Superior temporal gyrus (tissue), 1 donor: ENCODE results near the gene MMP2.

Source experiments
- DNase-seq: peaks from one replicate; pipeline ENCODE4 v3.0.0-alpha.2; 2016; ENCODE audit errors: extremely low spot score

The MMP2 gene

DNA sequence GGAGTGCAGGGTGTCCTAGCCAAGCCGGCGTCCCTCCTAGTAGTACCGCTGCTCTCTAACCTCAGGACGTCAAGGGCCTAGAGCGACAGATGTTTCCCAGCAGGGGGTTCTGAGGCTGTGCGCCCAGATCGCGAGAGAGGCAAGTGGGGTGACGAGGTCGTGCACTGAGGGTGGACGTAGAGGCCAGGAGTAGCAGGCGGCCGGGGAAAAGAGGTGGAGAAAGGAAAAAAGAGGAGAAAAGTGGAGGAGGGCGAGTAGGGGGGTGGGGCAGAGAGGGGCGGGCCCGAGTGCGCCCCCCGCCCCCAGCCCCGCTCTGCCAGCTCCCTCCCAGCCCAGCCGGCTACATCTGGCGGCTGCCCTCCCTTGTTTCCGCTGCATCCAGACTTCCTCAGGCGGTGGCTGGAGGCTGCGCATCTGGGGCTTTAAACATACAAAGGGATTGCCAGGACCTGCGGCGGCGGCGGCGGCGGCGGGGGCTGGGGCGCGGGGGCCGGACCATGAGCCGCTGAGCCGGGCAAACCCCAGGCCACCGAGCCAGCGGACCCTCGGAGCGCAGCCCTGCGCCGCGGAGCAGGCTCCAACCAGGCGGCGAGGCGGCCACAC is at the start of gene MMP2:
Gene MMP2 (plus strand): TSS at position 372 of the 603 bp plus-strand sequence. CDS start 282 bp downstream, outside the sequence.
- DNase-seq, result no peak

GRCh38 chr16:55433030-55433429 is 46.0 kb upstream of the MMP2 start:
- DNase-seq, result no peak

GRCh38 chr16:55433535-55433934 is 45.5 kb upstream of the MMP2 start:
- no peak for DNase-seq

DNA sequence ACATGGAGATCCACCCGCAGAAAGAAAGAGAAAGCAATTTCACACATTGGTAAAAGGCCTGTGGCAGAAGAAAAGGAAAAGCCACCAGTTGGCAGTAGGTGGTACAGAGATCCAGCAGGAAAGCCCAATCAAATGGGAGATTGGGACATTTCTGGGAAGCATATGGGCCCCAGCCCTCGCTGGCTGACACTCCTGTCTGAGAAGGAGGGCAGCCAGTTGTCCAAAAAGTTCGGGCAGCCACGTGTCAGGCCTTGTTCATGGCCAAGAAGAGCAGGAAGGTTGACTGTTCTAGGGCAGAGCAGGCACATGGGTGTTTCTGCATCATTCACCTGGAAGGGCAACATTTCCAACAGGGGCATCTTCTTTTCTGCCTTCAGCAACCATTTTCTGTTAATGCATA is 45.0 kb upstream of the MMP2 start:
- no peak for DNase-seq

DNA sequence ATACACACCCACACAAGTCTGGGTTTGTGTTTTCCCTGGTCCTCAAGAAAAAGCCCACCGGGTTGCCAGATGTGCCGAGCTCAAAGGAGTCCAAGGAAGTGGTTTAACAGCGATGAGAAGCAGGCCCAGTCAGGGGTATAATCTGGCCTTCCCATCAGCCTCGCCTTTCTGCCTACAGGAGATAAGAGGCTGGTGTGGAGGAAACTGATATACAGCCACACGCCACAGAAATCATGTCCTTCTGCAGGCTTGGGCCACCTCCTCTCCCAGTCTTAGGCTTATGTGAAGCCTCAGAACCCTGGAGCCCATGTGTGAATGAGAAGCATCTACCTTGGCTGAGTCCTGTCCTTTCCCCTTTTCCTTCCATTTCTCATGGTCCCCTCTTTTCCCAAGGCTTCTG is 43.6 kb upstream of the MMP2 start:
- no peak for DNase-seq

DNA sequence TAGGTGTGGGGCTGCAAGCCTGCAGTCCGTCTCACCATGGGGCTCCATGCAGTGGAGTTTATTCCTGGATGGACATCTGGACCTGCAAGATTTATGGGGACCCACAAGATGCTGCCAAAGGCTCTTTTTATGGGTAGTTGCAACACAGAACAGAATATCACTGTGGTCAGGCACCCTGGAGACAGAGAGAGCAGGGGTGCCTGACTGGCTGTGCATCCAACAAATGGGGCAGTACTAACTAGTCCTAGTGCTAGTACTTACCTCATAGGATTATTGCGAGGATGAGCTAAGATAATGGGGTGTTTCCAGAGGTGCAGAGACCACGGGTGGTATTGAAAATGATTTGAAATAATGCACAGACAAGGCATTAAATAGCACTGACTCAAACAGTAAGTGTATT is 42.4 kb upstream of the MMP2 start:
- DNase-seq, result no peak

- DNase-seq, result no peak
Observed at GRCh38 chr16:55437625-55438024, 41.4 kb upstream of the MMP2 start.

DNA sequence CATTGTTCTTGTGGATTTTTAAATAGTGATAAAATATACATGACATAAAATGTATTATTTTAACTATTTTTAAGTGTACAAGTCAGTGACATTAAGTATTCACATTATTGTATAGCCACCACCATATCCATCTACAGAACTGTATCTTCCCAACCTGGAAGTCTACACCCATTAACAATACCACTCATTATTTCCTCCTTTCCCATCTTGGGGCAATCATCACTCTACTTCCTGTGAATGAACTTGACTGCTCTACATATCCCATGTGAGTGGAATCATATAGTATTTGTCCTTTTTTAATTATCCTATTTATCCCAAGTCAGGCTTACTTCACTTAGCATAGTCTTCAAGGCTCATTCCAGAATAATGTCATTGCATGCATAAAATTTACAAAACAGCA is 40.7 kb upstream of the MMP2 start:
- no peak for DNase-seq

- no peak for DNase-seq
Observed at GRCh38 chr16:55439101-55439690, 39.8 kb upstream of the MMP2 start.

DNA sequence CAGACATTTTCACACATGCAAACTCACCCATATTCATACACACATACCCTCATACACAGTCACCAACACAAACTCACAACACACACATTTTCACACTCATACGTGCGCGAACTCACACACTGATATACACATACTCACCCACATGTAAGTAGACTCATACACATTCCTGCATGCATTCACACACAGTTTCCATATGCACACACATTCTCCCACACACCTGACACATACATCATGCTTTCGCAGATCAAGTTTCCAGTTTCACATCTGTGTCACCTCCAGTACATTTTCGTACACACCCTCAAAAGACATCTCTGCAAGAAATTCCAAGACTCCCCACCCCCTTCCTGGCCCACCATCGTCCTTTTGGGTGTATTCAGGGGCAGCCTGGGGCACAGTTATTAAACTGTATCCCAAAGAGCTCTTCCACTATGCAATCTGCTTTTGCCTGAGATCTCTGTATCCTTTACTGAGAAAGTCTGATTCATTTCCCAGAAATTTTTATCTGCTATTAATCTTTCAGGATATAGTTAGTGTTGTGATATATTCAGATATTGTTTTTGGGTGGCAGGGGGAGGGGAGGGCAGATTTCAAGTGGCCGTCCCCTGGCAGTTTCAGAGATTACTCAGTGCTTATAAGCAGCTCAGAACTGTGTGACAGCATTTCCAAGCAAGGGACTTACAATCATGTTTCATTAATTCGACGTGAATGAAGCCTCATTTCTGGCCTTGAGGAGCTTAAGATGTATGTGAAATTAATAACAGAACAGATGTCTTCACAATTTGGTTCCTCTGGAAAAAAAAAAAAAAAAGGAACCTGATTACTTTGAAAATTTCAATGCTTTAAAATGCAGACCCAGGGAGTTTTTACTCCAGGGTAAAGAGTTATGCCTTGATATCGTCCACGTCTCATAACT is 35.3 kb upstream of the MMP2 start:
- no peak for DNase-seq

GRCh38 chr16:55444754-55445485 is 34.1 kb upstream of the MMP2 start:
- peak; percentile 30 for DNase-seq

DNA sequence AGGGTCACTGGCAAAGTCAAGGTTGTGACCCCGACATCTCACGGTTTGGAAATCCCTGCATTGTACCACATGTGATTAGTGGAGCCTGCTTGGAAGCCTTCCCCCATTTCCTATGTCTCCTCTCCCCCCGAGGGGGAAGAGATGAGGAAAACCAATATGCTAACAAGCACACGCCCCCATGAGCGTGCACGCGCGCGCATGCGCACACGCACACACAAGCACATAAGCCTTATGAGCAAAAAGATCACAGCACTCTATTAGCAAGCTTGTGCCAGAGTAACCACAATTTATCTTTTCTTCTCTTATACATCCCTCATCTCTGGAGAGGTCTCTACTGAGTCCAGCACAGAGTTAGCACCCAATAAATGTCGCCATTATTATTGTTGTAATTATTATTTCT is 31.8 kb upstream of the MMP2 start:
- DNase-seq, result no peak

GRCh38 chr16:55452996-55453395 is 26.0 kb upstream of the MMP2 start:
- no peak for DNase-seq

DNA sequence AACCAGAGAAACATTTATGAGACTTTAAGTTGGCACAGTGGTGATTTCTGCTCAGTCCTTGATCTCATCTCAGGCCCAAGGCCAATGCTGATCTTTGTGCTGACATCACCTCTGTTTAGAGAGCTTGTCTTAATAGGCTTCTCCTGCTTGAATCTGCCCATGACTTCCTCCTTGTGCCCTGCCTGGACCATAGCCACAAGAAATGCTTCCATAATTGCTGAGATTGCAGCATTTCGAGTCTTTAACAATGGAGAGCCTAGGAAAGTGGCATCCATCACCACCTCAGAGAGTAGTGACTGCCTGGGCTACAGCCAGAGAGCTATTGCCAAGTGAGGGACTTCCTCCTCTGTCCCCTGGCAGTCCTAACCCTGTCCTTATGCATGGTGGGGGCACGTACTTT is 25.1 kb upstream of the MMP2 start:
- no peak for DNase-seq

- DNase-seq, result no peak
Observed at GRCh38 chr16:55454861-55455260, 24.1 kb upstream of the MMP2 start.

GRCh38 chr16:55462241-55462640 is 16.8 kb upstream of the MMP2 start:
- DNase-seq, result no peak

DNA sequence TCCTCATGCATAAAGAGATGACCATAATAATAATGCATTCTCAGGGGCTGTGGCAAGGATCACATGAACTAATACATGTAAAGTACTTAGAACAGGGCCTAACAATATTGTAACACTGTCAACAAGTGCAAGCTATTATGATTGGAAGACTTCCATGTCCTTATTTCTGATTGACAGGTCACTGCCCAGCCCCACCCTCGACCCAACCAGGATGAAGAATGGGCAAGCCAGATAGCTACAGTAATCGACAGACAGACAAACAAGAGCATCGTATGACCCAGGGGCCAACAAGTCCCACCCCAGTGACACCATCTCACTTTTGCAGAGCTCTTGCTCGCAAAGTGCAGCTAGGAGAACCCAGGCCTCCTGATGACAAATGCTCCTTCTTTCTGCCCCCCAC is 14.6 kb upstream of the MMP2 start:
- DNase-seq, result no peak

DNA sequence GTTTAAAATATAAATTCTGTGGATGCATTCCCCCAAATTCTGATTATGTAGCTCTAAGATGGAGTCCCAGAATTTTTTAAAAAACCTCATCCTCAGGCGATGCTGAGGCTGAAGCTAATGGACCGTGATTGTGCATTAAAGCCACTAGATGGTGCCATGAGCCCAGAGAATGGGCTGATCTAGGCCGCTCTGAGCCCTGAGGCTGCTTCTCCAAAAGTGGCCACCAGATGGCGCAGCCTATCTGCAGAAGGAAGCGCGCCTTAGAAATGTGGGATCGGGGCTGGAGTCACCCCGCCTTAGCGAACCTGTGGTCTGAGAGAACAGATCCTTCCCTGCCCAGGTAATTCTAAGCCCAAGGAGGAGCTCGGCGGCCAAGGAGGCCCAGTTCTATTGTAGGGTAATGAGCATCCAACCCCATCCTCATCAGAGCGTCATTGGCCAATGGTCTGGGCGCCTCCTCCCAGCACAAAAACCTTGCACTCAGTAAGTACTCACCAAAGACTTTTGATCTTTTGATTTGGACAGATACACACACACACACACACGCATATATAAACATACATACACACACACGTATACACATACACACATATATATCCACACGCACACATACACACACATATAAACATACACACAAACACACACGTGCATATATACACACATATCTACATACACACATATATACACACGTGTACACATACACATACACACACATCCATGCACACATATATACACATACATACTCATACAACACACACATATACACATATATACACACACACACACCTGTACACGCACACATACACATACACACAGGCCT is 13.7 kb upstream of the MMP2 start:
- DNase-seq, result peak; percentile 98

DNA sequence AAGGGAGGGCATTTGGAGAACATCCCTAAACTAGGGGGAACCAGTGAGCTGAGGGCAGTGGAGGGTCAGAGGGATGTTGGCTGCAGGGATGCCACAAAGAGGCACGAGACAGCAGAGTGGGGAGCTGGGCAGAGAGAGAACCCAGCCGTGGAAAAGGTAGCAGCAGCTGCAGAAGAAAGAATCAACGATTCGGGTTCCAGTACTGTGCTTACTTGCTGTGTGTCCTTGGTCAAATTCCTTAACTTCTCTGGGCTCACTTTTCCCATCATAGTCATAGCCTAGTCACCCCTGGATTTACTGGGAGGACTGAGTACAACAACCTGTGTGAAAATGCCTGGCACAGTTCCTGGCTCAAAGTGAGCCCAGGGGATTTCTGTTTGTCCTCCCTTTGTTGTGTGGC is 12.8 kb upstream of the MMP2 start:
- DNase-seq, result no peak

DNA sequence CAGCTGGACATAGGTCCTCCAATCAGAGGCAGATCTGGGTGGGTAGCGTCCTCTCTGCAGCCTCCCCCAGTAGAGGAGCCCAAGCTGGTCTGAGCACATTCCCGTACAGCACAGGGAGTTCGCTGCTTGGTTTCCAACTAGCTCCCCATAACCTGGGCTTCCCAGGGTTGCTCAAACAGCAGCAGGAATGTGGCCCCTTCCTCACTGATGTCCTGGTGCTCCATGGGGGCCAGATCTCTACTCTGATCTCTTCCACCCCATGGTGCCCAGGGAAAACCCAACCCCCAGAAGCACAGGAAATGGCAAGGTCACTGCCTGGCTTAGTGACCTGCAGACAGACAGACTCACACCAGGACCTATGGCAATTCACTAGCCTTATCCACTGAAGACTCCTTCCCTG is 11.1 kb upstream of the MMP2 start:
- DNase-seq, result no peak

GRCh38 chr16:55468352-55468990 is 10.5 kb upstream of the MMP2 start:
- no peak for DNase-seq
